ENCODE measurements around the gene C4orf36.
A peak's percentile ranks its signal among the peaks of the same experiment; 100 is the strongest.
"Not testable (repeated sequence)": the region's sequence is repeated elsewhere in the genome, so short reads cannot be mapped to it uniquely, and the experiment has no call there.

C4orf36 gene

DNA sequence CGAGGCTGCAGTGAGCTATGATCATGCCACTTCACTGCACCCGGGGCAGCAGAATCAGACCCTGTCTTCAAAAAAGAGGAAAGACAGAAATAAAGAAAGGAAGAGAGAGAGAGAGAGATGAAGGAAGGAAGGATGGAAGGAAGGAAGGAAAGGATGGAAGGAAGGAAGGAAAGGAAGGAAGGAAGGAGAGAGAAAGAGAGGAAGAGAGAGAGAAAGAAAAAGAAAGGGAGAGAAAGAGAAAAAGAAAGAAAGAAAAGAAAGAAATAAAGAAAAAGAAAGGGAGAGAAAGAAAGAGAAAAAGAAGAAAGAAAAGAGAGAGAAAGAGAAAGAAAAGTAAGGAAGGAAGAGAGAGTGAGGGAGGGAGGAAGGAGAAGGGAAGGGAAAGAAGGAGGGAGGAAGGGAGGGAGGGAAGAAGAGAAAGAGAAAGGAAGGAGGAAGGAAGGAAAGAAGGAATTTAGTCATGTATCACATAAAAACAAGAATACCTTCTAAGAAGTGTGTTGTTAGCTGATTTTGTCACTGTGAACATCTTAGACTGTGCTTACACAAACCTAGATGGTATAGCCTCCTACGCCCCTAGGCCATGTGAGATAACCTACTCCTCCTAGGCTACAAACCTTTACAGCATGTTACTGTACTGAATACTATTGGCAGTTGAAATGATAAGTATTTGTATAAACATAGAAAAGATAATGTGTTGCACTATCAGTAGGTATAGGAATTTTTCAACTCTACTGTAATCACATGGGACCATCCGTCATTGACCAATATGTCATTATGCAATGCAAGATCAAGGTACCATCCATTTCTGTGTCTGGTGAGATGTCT is 25.2 kb upstream of the C4orf36 start:
- DNase-seq (ENCODE audit: low spot score): no peak

DNA sequence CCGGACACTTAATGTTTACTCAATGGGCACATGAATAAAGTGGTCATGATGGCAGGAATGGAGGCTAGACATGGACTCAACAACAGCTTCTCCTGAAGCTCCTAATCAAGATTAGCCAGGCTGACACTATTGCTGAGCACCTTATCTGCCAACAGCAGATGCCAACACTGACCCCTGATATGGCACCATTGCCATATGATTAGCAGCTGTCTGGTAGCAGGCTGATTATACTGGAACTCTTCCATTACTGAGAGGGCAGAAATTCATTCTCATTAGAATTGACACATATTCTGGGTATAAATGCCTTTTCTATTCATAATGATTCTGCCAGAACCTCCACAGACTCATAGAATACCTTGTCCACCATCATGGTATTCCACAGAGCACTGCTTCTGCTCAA is 24.2 kb upstream of the C4orf36 start:
- DNase-seq (ENCODE audit: low spot score): no peak

DNA sequence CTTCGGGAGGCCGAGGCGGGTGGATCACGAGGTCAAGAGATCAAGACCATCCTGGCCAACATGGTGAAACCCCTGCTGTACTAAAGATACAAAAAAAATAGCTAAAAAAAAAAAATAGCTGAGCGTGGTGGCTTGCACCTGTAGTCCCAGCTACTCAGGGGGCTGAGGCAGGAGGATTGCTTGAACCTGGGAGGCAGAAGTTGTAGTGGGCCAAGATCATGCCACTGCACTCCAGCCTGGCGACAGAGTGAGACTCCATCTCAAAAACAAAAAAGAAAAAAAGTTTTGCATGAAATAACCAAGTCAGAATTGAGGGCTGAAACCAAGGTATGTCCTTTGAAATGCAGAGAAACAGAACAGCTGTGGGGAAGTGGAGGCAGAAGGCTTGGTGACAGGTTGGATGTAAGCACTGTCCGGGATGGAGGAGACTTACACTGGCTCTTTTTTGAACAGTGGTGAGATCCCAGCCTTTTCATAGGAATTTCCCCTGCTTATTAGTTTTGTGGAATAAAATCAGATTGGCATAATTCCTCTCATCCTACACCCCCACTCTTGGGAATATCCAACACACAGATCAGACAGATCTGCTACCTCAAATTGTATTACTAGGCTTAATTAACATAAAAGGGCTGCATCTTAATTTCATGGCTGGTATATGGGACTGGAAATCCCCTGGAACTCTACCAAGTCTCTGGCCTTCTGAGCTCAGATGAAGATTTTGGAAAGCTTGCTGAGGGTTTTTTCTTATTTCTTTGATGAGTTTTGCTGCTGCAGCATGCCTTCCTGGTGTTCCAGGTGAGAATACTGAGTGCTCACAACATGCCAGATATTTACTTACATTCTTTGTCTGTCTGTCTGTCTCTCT is 18.8 kb upstream of the C4orf36 start:
- DNase-seq (ENCODE audit: low spot score): no peak

DNA sequence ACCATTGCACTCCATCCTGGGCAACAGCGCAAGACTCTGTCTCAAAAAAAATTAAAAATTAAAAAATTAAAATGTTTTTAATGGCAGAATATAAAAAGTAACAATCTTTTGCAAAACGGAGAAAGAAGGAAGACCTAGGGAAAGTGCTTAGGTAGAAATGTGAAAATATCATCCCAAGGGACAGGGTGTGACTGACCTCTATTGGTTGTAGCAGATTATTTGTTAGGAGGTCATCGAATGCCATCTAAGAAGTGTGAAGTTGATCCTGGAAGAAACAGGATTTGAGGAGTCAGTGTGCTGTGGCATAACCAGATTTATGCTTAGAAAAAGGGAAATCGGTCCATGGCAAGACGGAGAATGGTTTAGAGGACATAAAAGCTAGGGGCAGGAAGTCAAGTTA is 18.1 kb upstream of the C4orf36 start:
- no peak for DNase-seq (ENCODE audit: low spot score)

DNA sequence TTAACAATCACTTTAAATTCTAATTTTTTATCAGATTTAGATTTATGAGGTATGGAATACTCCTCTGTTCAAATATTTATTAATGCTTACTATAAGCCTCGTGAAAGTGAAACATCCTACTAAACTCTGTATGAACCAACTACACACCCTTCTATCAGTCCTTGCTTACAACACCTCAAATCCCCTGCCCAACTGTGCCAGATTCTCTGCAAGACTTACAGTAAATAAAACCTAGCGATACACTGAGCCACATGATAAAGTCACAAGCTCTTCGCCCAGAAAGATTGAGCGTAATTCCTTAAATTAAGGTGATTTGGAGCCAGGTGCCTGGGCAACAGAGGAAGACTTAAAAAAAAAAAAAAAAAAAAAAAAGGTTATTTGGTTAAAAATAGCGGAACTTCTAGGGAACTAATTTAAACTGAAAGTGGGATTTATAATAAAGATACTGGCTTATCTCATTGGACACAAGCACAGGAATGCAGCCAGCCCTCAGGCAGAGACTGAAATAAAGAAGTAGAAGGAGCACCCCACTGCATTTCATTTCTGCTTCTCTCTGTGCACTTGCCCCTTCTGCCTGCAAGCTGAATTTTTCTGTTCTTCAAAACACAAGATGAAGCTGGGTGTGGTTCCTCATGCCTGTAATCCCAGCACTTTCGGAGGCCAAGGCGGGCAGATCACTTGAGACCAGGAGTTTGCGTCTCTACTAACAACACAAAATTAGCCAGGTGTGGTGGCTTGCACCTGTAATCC is 17.5 kb upstream of the C4orf36 start:
- no peak for DNase-seq (ENCODE audit: low spot score)

DNA sequence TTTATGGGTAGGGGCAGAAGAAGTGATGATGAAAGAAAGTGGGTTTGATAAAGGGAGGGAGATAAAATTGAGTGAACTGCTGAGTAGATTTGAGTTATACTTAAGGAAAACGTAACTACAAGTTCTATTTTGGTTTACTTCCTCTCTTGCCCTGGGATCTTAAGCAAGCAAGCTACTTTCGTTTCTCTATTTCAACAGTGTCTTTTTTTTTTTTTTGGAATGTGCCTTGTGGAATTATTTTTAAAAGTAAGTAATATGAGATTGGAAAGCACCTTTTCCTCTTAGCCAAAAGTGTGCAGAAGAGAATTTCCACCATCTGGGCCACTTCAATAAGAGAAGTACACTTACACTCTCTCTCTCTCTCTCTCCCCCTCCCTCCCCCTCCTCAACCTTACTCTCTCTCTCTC is 16.0 kb upstream of the C4orf36 start:
- DNase-seq (ENCODE audit: low spot score): no peak

DNA sequence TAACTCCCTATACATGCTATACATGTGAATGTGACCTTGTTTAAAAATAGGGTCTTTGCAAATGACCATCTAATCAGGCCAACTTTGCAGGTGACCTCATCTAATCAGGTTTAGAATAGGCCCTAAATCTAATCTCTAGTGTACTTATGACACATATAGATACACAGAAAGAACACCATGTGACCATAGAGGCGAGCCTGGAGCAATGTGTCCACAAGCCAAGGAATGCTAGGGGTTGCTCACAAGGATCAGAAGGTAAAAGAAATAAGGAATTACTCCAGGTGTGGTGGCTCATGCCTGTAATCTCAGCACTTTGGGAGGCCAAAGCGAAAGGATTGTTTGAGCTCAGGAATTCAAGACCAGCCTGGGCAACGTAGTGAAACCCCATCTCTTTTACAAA is 9.6 kb upstream of the C4orf36 start:
- DNase-seq (ENCODE audit: low spot score): no peak

DNA sequence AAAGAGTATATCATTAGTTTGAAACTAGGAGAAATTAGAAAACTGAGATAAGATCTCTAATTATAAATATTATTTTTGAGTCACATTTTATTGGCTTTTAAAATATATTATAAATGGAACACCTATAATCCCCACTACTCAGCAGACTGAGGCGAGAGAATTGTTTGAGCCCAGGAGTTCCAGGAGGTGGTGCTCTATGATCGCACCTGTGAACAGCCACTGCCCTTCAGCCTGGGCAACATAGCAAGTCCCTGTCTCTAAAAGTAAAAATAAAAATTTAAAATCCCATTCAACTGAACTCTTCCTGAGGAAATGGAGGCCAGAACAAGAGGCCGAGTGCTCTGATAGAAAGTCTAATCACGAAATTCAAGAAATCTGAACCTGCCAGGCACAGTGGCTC is 6.3 kb upstream of the C4orf36 start:
- no peak for DNase-seq (ENCODE audit: low spot score)

DNA sequence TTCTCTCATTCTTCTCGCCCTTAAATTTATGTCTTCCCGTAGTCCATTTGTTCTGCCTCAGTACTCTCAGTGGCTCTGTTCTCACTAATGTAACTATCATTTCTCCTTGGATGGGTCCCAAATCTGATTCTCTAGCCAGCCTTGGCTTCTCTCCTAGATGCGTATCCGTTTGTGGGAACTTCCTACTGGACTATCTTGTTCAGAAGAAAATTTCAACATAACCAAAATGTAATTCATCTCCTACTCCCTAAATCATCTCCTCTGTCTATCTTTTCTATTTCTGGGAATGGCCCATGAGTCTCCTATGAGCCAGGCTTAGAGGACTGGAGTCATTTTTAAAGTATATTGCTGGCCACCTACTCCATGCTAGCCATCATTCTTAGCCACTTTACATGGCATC is 4.4 kb upstream of the C4orf36 start:
- no peak for DNase-seq (ENCODE audit: low spot score)

DNA sequence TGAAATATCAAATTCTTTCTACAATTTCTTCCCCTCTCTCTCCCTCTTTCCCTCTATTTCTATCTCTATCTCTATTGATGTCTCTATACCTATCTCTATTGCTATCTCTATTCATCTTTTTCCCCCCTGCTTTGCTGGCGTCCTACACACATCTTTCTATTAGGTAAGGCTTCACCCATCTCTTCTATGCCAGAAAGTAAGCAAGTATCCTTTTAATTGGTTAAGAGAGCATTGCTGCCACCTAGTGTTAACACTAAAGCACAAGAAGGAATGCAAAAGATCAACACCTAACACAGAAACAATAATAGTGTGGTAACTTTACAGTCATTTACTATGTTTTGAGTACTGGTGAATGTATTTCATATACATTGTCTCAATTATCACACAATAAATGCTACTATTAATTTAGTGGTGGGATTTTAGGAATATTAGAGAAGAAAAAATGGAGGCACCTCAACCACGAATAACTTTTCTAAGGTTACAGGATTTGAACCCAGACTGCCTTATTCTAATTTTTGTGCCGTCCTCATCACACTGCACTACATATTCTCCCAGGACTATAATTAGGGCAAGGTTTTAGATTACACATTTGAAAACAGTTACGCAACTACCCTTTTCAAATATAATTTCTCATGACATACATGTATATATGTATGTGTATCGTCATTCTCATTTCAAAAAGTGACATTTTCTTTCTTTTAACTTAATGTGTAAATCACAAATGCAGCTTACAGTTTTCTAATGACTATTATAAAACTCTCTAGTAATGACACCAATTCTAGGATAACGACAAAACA is 3.7 kb upstream of the C4orf36 start:
- DNase-seq (ENCODE audit: low spot score): peak; percentile 80

DNA sequence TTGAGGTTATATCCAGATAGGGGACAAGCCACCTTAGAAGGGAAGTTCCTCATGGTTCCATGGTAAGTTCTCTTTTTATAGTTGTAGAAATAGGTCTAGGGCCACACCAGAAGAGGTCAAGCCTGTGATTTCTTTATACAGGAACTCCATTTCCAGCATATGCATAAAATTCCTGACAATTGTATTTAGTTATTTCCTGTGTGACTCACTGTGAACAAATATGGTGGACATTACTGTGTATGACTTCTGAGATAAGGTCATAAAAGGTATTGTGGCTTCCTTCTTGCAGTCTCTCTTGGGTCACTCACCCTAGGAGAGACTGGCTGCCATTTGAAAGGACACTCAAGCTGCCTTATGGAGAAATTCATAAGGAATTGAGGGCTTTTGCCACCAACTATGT is 2.2 kb upstream of the C4orf36 start:
- peak; percentile 58 for DNase-seq (ENCODE audit: low spot score)

DNA sequence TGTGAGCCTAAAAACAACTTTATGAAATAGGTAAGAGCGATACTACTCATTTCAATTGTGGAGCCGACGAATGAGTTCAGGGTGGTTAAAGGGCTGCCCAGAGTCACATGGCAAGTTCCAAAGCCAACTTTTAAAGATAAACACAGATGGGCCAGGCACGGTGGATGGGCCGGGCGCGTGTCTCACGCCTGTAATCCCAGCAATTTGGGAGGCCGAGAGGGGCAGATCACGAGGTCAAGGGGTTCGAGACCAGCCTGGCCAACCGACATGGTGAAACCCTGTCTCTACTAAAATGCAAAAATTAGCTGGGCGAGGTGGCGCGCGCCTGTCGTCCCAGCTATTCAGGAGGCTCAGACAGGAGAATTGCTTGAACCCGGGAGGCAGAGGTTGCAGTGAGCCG is 914 bp upstream of the C4orf36 start:
- DNase-seq (ENCODE audit: low spot score): no peak

DNA sequence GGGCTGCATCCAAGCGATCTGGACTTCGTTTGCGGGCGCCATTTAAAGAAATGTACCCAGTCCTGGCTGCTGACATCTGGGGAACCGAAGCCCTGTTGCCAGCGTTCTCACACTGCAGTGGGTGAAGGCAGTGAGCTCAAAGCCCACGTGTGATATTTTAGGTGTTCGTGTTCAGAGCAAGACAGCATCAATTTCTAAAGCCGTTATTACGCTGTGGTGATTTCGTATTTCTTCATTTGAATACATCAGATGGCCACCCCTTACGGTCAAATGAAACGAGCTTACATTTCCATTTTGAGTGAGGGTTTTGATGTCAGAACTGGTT is 376 bp upstream of the C4orf36 start:
- DNase-seq (ENCODE audit: low spot score): no peak

DNA sequence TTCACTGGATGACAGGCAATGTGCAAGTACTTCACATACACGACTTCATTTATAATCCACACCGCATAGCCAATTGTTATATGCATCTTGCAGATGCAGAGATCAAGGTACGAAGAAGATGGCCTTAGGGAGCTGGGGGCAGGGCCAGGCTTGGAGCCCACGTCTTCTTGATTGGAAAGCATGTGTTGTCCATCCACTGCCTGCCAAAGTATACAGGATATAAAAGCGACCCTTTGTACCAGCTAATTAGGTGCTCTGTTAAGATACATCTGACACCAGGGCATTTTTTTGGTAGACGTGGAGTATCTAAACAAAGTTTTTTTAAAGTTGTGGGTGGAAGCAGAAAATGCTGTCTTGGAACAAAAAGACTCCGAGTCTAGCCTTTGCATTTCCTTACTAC is 1.4 kb downstream of the C4orf36 start:
- no peak for DNase-seq (ENCODE audit: low spot score)

DNA sequence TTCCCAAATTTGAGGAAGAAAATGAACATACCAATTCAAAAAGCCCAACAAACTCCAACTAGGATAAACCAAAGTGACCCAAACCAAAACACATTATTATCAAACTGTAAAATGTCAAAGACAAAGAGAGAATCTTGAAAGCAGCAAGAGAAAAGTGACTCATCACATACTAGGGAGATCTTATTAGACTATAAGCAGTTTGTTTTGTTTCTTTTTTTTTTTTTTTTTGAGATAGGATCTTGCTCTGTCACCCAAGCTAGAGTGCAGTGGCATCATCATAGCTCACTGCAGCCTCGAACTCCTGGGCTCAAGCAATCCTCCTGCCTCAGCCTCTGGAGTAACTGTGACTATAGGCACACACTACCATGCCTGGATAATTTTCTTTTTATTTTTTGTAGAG is 12.6 kb downstream of the C4orf36 start:
- DNase-seq (ENCODE audit: low spot score): no peak

DNA sequence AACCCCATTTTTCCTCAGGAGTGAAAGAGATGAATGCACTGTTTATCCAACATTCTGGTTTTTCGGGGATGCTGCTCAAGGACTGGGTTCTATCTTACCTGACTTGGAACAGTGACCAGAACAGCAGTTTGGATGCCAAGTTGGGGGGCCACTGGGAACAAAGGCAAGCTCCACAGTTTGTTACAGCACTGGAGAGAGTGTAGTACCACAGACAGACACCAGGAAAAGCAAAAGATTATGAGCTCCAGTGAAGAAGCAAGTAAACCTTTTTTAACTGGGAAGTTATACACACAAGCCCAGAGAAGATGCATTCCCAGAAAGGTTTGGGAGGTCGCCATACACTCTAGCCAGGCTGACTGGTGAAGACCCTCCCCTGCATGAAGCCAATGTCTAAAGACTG is 13.6 kb downstream of the C4orf36 start:
- DNase-seq (ENCODE audit: low spot score): no peak

DNA sequence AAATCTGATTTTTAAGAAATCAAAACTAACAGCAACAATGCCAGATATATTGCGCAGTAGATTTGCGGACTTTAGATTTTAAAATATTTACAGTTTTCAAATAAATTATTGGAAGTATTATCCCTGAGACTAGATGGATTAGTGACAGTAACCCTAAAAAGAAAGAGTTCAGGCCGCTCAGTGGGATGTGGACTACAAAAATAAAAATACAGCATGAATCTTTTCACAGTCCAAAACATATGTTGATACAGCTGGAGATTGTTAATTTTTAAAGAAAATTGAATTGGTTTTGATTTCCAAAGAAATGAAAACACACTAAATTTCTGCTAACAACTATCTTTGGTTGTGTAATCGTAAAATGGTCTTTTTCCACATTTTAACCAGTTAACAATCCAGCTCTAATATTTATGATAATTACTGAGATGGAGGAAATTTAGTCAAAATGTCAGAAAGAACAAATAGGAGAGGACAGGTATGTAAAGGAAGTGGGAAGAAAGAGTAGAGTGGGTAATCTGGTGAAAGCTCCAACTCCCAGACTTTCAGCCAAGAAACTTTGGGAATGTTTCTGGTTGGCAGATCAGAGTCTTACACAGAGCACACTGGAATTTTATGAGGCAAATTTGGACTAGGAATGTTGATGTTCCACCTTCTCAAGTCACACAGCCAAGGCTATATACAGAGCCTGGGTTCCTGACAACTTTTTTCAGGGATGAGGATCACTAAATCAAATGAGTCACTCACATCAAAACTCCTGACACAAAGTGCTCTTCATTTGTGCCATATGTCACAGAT is 15.1 kb downstream of the C4orf36 start:
- DNase-seq (ENCODE audit: low spot score): no peak

DNA sequence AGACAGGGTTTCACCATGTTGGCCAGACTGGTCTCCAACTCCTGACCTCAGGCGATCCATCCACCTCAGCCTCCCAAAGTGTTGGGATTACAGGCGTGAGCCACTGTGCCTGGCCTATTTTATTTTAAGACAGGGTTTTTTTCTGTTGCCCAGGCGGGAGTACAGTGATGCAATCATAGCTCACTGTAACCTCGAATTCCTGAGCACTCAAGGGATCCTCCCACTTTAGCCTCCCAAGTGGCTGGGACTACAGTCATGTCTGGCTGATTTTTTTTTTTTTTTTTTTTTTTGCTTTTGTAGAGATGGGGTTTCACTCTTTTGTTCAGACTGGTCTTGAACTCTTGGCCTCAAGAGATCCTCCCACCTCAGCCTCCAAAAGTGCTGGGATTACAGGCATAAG is 16.8 kb downstream of the C4orf36 start:
- DNase-seq (ENCODE audit: low spot score): not testable (repeated sequence)

DNA sequence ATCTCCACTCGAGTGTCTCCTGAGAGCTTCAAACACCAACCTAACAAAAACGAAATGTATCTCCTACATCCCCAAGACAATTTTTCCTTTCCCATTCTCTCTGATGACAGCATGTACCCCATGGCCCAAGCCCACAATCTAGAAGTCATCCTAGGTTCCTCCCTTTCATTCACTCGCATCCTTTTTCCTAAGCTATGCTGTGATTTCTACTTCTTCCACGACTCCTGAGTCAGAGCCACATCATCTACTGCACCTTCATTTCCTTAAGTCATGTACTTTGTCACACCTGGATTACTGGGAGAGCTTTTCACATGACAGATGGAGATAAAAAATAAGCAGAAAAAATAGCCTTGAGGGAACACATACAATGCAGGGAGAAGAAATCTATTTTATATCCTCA is 20.1 kb downstream of the C4orf36 start:
- no peak for DNase-seq (ENCODE audit: low spot score)

DNA sequence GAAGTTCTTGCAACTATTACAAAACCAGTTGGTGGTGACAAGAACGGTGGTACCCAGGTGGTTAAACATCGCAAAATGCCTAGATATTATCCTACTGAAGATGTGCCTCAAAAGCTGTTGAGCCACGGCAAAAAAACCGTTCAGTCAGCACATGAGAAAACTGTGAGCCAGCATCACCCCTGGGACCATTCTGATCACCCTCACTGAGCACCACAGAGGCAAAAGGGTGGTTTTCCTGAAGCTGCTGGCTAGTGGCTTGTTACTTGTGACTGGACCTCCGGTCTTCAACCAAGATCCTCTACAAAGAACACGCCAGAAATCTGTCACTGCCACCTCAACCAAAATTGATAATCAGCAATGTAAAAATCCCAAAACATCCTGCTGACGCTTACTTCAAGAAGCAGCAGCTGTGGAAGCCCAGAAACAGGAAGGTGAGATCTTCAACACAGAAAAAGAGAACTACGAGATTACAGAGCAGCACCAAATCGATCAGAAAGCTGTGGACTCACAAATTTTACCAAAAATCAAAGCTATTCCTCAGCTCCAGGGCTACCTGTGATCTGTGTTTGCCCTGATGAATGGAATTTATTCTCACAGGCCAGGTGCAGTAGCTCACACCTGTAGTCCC is 21.7 kb downstream of the C4orf36 start:
- no peak for DNase-seq (ENCODE audit: low spot score)
